Embryonic facial prominence (tissue), 1 donor: Measurements from ENCODE around the gene MAK.
"Not testable (repeated sequence)": the region's sequence is repeated elsewhere in the genome, so short reads cannot be mapped to it uniquely, and the experiment has no call there.

Experiments used
- DNase-seq: peaks from one replicate; pipeline ENCODE4 v3.0.0-alpha.2; 2016; ENCODE audit errors: extremely low spot score

Gene MAK

GRCh38 chr6:10837995-10838793, at the start of gene MAK:
Gene MAK (minus strand): TSS chr6:10838539. CDS start chr6:10830648, 7,891 bp downstream.
- peak; percentile 62 for DNase-seq

- DNase-seq: peak; percentile 44
Observed at GRCh38 chr6:10886691-10887502, 48.6 kb upstream of the MAK start, which contains the start of gene SYCP2L. Gene SYCP2L (plus strand): TSS chr6:10887052. CDS start chr6:10887127, 75 bp downstream.

DNA sequence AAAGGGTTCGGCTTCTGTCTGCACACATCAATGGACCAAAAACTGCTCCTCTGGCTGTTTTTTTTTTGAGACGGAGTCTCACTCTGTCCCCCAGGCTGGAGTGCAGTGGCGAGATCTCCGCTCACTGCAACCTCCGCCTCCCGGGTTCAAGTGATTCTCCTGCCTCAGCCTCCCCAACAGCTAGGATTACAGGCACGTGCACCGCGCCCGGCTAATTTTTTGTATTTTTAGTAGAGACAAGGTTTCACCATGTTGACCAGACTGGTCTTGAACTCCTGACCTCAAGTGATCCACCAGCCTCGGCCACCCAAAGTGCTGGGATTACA, 48.0 kb upstream of the MAK start:
- DNase-seq: not testable (repeated sequence)

GRCh38 chr6:10884245-10884972, 46.1 kb upstream of the MAK start:
- no peak for DNase-seq

DNA sequence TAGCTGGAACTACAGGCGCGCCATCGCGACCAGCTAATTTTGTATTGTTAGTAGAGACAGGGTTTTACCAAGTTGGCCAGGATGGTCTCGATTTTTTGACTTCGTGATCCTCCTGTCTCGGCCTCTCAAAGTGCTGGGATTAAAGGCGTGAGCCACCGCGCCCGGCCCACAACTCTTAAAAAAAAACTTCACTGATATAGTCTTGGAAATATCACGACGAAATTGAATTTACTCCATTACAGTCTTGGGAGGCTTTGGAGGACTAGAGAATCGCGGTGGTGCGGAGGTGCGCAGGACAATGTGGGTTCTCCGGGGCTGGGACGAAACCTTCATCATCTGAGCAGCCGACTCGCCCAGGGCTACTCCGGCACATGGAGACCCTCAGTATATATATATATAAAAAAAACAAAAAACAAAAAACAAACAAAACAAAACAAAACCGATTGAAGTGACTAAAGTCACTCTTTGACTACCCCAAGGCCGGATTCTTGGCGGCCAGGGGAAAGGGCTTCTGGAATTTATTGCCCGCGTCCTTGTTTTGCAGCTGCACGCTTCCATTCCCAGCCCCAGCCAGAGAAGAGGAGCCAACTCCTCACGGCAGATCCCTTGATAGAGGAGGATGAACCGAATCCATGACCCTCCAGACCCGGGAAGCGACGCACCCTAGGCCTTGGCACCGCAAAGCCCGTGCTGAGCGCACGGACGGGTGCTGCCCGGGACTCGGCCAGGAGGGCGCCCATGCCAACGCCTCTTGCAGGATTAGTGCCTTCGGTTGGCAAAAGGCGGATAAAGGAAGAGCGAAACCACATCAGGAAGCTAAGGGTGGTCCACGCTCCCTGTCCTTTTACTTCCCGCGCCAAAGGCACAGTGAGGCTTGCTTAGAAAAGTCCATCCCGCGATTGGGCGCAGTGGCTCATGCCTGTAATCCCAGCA, 45.2 kb upstream of the MAK start:
- DNase-seq: no peak

DNA sequence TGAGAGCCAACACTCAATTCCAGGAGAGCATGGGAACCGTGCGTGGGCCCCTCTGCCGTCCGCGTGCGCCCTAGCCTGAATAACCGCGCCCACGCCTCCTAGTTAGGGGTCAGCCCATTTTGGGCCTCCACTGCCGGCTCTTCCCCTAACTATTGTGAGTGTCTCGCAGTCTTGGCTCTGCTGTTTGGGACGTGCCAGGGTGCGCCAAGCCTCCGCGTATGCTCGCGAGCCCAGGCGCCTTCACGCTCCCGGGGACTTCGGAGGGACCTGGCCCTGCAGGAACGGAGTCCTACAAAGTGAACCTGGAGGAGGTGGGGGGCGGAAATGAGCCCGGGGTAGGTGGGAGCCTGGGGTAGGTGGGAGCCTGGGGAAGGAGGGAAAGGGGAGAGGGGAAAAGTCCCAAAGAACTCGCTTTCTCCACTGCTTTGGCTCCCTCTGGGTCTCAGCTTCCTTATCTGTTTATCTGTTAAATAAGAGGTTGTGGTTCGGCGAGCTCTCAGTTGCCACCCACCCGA, 44.4 kb upstream of the MAK start:
- no peak for DNase-seq

DNA sequence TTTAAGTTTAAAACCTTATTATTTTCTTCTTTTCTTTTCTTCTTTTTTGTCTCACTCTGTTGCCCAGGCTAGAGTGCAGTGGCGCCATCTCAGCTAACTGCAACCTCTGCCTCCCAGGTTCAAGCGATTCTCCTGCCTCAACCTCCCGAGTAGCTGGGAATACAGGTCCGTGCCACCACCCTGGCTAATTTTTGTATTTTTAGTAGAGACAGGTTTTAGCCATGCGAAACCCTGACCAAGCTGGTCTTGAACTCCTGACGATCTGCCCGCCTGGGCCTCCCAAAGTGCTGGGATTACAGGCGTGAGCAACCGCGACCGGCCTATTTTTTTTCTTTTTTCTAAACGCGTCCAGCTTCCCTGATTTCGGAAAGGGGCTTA, 43.9 kb upstream of the MAK start:
- not testable (repeated sequence) for DNase-seq

DNA sequence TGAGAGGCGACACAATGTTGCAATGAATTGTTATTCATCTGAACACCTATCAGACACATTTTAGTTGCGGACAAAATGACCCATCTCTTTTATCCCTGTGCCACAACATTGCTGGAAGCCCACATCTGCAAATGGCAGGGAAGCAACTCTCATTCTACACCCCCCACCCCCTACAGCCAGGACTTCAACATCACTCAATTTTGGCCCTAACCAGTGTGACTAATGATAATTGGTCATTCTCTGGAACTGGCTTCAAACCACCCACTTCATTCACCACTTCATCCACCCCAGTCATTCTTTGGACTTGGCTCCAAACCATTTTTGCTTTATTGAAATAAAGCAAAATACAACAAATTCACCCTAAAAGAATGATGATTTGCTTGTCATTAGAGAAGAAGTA, 42.0 kb upstream of the MAK start:
- no peak for DNase-seq

GRCh38 chr6:10877871-10878270, 39.5 kb upstream of the MAK start:
- DNase-seq: no peak

- no peak for DNase-seq
Observed at GRCh38 chr6:10877012-10877411, 38.7 kb upstream of the MAK start.

GRCh38 chr6:10875026-10875425, 36.7 kb upstream of the MAK start:
- no peak for DNase-seq

DNA sequence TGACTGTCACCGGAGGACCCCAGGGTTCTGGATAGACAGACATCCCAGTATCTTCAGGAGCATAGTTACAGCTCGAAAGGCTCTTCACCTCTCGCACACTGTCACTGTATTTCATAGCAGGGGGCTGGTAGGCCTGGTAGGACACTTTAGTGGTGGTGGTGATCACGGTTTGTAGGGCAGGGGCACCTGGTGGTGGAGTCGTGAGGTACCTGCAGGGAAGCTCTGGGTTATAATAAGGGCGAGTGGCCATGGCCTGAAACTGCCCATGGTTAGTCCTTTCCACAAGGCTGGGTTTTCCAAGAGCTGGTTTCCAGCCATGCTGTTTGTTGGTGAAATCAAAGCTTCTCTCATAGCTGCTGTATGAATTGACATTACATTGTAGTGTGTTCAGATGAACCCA, 35.9 kb upstream of the MAK start:
- no peak for DNase-seq

GRCh38 chr6:10873374-10873773, 35.0 kb upstream of the MAK start:
- DNase-seq: no peak

DNA sequence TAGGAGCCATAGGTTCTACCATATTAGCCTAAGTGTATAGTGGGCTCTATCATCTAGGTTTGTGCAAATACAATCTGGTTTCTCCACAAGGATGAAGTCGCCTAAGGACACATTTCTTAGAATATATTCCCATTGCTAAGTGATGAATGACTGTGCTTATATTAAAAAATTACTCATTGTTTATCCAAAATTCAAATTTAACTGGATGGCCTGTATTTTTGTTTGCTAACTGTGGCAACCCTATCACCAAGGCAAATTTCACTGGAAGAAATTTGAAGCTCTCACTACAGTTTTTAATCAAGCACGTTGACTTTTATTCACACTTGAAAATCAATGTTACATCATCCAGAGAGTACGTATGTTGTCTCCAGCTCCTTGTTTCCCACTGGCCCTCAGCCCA, 29.6 kb upstream of the MAK start:
- DNase-seq: no peak

GRCh38 chr6:10866709-10867108, 28.4 kb upstream of the MAK start:
- DNase-seq: not testable (repeated sequence)

DNA sequence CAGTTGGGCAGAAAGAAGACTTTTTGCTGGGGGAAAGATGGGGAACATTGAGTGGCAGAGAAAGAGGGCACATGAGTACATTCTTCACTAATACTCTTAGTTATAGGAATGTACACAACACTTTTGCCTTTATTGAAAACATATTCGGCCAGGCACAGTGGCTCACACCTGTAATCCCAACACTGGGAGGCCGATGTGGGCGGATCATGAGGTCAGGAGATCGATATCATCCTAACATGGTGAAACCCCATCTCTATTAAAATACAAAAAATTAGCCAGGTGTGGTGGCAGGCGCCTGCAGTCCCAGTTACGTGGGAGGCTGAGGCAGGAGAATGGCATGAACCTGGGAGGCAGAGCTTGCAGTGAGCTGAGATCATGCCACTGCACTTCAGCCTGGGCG, 24.7 kb upstream of the MAK start:
- DNase-seq: not testable (repeated sequence)

DNA sequence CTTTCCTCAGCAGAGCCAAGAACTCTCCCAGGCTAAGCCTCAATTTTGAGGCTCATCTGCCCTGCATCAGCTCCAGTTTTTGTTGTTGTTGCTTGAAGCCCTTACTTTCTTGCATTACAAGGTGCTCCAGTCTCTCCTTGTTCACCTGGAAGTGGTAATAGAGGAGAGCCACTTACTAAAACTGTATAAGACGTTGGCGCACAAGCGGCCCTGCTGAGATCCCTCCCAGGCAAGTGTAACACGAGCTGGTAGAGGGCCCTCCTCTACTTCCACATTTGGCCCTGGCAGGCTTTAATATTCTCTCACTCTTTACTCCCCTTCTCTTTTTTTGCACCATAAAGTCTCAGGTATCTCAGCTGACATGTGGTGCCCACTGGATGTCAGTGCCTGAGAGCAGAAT, 24.0 kb upstream of the MAK start:
- DNase-seq: no peak

DNA sequence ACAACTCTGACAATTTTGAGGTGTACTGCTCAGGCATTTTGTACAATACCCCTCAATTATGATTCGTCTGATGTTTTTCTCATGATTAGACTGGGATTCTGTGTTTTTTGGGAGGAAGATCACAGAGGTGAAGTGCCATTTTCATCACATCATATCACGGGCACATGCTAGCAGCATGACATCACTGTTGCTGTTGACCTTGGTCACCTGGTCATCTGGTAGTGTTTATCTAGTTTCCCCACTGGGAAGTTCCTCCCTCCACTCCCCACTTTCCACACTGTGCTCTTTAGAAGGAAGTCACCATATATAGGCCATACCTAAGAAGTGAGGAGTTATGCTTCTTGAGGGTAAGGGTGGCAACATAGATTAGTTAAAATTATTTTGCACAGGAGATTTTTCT, 22.7 kb upstream of the MAK start:
- DNase-seq: no peak

DNA sequence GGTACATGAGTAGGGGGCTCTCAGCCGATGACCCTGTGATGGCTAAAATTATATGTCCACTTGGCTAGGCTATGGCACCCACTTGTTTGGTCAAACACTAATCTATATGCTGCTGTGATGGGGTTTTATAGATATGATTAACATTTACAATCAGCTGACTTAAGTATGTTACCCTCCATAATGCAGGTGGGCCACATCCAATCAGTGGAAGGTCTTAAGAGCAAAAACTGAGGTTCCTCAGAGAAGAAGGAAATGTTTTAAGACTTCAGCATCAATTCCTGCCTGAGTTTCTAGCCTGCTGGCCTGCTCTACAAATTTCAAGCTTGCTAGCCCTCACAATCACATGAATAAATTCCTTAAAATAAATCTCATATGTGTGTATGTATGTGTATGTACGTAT, 18.9 kb upstream of the MAK start:
- no peak for DNase-seq

GRCh38 chr6:10854922-10855632, 16.7 kb upstream of the MAK start:
- DNase-seq: no peak
